Adipocyte (in vitro differentiated cells): ENCODE results near the gene MIB2.
"Not testable (repeated sequence)": the region's sequence is repeated elsewhere in the genome, so short reads cannot be mapped to it uniquely, and the experiment has no call there.

Experiments
- DNase-seq: peaks from one replicate; pipeline ENCODE4 v3.0.0-alpha.2; 2015; ENCODE audit warnings: low read depth
- H3K27me3 ChIP-seq: replicated peaks from 2 replicates; pipeline ENCODE4 v1.7.0; 2013; ENCODE audit warnings: mild to moderate bottlenecking, low read length, moderate library complexity; ENCODE audit not compliant: control insufficient read depth, insufficient read depth
- H3K36me3 ChIP-seq: 2 replicates; pipeline ENCODE4 v1.7.0; 2013; ENCODE audit warnings: low read length, mild to moderate bottlenecking, moderate library complexity; ENCODE audit not compliant: control insufficient read depth, insufficient read depth, severe bottlenecking
- H3K4me1 ChIP-seq: 2 replicates; pipeline ENCODE4 v1.7.0; 2013; ENCODE audit warnings: mild to moderate bottlenecking, low read length, moderate library complexity; ENCODE audit not compliant: control insufficient read depth, insufficient read depth
- H3K4me3 ChIP-seq: 2 replicates; pipeline ENCODE4 v1.7.0; 2013; ENCODE audit warnings: mild to moderate bottlenecking, low read length, moderate library complexity
- H3K9ac ChIP-seq: 2 replicates; pipeline ENCODE4 v1.7.0; 2013; ENCODE audit warnings: mild to moderate bottlenecking, low read length, moderate library complexity
- H3K9me3 ChIP-seq: 2 replicates; pipeline ENCODE4 v1.7.0; 2013; ENCODE audit warnings: mild to moderate bottlenecking, low read length, moderate library complexity; ENCODE audit not compliant: control insufficient read depth

MIB2 gene

DNA sequence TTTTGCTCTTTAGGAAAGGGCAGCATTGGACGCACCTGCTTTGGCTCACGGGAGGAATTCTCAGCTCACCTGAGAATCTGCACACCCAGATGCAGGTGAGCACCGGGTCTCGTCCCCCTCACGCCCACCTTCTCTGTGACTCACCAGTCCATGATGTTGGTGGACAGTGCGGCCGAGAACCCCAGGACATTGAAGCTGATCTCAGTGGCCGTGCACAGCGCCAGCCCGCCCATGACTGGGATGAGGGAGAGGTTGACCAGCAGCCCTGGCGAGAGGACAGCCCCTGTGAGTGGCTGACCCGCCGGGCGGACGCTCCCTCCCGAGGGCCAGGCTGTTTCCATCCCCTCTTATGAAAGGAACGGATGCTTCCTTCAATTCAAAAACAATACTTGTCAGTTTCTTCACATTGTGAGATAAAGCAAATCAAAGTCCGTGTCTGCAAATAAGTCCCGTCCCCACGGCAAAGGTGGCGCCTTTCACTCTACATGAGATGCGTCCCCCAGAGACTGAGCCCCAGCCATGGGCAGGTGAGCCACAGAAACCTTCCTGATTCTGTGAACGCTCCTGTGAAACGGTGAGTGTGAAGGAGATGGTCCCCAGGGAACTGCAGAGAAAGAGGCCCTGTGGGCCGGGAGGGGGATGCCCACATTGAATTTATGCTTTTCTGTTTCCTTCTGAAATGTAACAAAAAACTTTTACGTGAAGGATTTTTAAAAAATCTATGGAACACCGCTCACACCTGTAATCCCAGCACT lies 56.2 kb downstream of the MIB2 start:
- H3K9ac ChIP-seq = no peak overlapping the region
- no peak for DNase-seq
- H3K4me1 ChIP-seq = no peaks in the 10 kb centered on the region
- H3K27me3 ChIP-seq = no peaks in the 10 kb centered on the region
- no peaks in the 10 kb centered on the region for H3K9me3 ChIP-seq
- no peak overlapping the region for H3K4me3 ChIP-seq
- H3K36me3 ChIP-seq = peaks cover 42% of the 10 kb centered on the region

DNA sequence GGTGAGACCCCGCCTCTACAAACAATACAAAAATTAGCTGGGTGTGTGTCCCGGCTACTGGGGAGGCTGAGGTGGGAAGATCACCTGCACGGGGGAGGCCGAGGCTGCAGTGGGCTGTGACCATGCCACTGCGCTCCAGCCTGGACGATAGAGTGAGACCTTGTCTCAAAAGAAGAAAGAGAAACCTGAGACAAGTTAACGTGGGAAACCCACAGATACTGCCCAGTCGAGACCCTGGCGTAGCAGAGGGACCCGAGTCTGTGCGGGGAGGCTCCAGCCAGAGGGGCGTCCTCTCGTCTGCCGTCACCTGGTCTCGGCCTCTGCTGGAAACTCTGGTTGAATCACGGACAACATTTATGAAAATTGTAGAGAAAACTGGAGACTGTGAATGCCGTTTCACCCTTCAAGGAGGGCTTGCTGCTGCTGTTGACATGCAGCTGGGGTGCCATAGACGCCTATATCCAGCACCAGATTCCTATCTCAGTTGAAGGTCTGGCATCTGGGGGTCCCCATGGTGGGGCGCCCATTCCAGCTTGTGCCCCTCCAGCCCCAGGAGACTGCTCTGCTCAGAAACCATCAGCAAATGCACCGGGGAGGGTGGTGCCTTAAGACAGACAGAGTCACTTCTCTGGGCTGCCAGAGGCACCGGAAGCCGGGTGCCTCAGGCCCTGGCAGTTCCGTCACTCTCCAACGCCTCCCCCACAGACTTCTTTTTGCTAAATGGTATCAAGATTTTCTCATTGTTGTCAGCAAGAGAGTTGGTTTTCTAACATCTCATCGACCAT lies 57.1 kb downstream of the MIB2 start:
- H3K4me1 ChIP-seq = no peaks in the 10 kb centered on the region
- H3K36me3 ChIP-seq = peaks cover 41% of the 10 kb centered on the region
- H3K9ac ChIP-seq = no peak overlapping the region
- no peak overlapping the region for H3K4me3 ChIP-seq
- no peaks in the 10 kb centered on the region for H3K9me3 ChIP-seq
- no peaks in the 10 kb centered on the region for H3K27me3 ChIP-seq
- DNase-seq = no peak

DNA sequence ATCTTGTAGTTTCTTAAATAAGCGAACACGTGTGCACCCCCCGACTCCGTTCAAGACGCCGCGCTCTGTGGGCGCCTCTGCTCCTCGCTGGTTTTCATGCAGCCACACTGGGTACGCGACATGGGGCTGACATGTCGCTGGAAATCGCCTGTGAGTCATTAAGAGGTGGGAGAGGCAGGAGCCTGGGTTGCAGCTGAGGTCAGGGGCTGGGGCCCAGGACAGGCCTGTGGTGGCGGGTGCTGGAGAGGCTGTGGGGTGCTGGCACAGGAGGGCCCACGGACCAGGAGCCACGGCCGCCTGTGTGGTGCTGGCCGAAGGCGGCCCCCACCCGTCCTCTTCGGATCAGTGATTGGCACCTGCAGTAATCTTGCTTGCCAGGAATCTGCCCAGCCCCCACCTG lies 59.5 kb downstream of the MIB2 start:
- not testable (repeated sequence) for DNase-seq, H3K4me1 ChIP-seq, H3K9me3 ChIP-seq, H3K27me3 ChIP-seq, H3K4me3 ChIP-seq, H3K9ac ChIP-seq
- H3K36me3 ChIP-seq = peaks cover 25% of the 10 kb centered on the region

DNA sequence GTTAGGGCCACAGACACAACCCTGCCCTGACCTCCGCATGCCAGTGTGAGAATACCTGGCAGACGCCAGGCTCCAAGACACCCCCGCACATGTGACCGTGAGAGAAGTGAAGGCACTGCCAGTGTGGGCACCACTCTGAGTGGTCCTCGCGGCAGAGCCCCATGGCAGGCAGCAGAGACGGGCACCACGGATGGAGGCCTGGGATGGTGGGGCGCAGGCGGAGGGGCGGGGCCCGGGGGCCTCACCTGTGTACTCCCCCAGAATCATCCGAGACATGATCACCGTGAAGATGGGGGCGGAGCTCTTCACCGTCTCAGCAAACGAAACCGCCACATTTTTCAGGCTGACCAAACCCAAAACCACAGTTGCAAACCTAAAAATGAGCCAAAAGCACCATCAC lies 59.9 kb downstream of the MIB2 start:
- not testable (repeated sequence) for H3K9ac ChIP-seq, DNase-seq, H3K27me3 ChIP-seq, H3K4me1 ChIP-seq, H3K4me3 ChIP-seq, H3K9me3 ChIP-seq
- peaks cover 23% of the 10 kb centered on the region for H3K36me3 ChIP-seq

DNA sequence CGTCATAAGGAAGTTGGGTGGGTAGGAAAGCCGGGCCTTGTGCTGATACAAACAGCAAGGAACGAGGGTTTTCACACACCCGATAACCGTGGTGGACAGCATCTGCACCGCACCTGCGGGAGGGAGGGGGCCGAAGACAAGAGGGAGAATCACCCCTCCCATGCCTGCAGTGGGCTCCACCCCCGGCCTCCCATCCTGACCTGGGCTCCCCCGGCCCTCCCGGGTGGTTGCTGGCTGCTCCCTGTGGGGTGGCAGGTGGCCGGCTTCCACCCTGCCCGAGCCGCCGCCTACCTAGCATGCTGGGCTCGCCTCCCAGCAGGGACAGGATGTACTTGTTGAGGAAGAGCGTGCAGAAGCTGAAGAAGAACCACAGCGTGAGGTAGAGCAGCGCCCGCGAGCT lies 60.8 kb downstream of the MIB2 start:
- peaks cover 17% of the 10 kb centered on the region for H3K36me3 ChIP-seq
- not testable (repeated sequence) for H3K9ac ChIP-seq, H3K4me3 ChIP-seq, H3K27me3 ChIP-seq, DNase-seq, H3K4me1 ChIP-seq, H3K9me3 ChIP-seq

DNA sequence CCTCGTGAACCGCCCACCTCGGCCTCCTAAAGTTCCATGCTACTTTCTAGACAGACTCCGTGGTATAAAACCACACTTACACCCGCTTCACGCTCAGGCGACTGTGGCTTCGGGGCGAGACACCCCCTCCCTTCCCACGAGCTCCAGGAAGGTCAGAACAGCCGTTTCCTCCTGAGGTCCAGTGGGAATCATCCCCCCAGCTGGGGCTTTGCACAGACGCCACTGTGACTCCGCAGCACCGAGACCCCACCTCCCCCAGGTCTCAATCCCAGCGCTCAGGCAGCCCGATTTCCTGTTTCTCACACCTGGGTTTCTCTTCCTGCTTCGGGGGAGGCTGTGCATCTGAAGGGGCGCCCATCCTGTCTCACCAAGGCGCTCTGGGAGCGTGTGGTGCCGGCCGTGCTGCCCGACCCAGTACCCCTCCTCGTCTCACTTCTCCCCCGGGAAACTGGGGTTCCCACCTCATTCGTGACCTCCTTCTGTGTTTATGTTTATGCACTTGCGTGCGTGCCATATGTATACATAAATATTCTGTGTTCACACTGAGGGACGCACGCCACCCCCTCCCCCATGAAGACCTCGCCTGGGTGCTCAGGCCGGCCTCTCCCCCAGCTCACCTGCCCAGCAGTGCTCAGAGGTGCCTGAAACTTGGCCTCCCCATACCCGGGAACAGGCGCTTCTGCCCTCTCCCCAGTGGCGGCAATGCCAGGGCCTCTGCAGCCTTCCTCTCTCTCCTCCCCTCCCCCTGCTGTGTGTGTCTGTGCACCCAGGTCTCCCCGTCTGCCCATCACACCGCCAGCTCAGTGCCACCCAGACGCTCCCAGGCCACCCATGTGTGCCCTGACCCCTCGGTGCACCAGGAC lies 62.6 kb downstream of the MIB2 start:
- no peak overlapping the region for H3K4me3 ChIP-seq
- no peaks in the 10 kb centered on the region for H3K36me3 ChIP-seq
- H3K27me3 ChIP-seq = no peaks in the 10 kb centered on the region
- no peaks in the 10 kb centered on the region for H3K9me3 ChIP-seq
- H3K4me1 ChIP-seq = no peaks in the 10 kb centered on the region
- H3K9ac ChIP-seq = no peak overlapping the region
- no peak for DNase-seq

DNA sequence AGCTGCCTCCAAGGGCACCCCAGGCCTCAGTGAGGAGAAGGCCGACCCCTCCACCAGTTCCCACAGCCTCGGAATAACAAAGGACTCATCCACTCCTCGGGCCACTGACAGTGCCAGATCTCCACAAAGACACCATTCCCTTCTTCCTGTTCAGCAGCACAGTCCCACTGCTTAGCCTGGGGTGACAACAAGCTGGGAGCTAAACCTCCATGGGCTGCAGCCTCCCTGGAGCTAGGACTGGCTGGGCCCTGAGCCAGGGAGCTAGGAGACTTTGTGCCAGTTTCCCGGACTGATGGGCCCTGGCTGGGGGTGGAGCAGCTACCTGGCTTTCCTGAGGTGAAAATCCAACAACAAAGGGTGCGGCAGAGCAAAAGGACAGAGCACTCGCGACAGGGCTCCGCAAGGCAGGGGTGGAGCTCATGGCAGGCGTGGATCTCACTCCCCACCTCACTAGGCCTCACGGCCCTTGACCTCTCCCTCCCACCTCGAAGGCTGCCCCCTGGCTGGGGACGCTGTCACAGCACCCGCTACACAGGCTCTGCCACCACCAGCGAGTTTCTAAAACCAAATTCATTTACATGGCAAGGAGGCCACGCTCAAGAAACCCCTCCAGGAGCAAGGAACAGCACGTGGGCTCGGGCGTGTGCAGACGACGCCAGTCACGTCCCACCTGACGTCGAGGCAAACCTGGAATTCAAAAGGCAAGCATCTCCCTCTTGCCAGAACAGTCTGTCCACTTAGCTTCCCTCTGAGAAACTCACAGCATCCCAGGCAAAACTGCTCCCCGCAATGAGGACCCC lies 63.5 kb downstream of the MIB2 start:
- no peaks in the 10 kb centered on the region for H3K9me3 ChIP-seq
- DNase-seq = no peak
- H3K27me3 ChIP-seq = no peaks in the 10 kb centered on the region
- H3K36me3 ChIP-seq = peaks cover under 1% of the 10 kb centered on the region
- H3K4me3 ChIP-seq = no peak overlapping the region
- H3K9ac ChIP-seq = no peak overlapping the region
- no peaks in the 10 kb centered on the region for H3K4me1 ChIP-seq
